Caco-2 (cell line): ENCODE measurements around the gene CARD14. TPM values are rescaled to one million over a fixed set of nuclear protein-coding genes. Genes with fewer than 3 reads are reported as not detected.

Experiments
- BruUV-seq: library from RNA; stranded (reverse); fragments of 400-500 nt; replicated peaks from 2 replicates; lab custom pipeline; 2021; lab: Mats Ljungman, UMichigan
- CTCF ChIA-PET: fragments of 300-600 bp; sonication (Branson Sonifier 250); formaldehyde crosslinking; loops from one replicate; lab custom pipeline; 2022; ENCODE audit warnings: antibody characterized with exemption; lab: Charles Lee
- POLR2A ChIA-PET: fragments of 300-600 bp; sonication (Branson Sonifier 250); formaldehyde crosslinking; loops from one replicate; lab custom pipeline; 2022; ENCODE audit warnings: antibody characterized with exemption; lab: Charles Lee
- DNase-seq, 2 experiments: peaks; one replicate each; pipeline versions ENCODE4 v3.0.0 to v3.0.0-alpha.2; 2020 to 2022
- H3K27me3 ChIP-seq: replicated peaks from 2 replicates; pipeline ENCODE4 v1.6.0; 2011; ENCODE audit warnings: low read length; ENCODE audit not compliant: control insufficient read depth, insufficient read depth
- H3K36me3 ChIP-seq: 2 replicates; pipeline ENCODE4 v1.5.1; 2011; ENCODE audit warnings: low read length; ENCODE audit not compliant: control insufficient read depth, insufficient read depth
- H3K4me1 ChIP-seq: fragments of 250-450 bp; sonication (Bioruptor Pico); 2 replicates; pipeline ENCODE4 v1.5.1; 2020; ENCODE audit warnings: mild to moderate bottlenecking
- H3K4me3 ChIP-seq: 2 replicates; pipeline ENCODE4 v1.5.1; 2011; ENCODE audit warnings: low read depth, mild to moderate bottlenecking, control low read depth, low read length
- H3K9me3 ChIP-seq: fragments of 250-450 bp; sonication (Bioruptor Pico); 2 replicates; pipeline ENCODE4 v1.5.1; 2020; ENCODE audit warnings: mild to moderate bottlenecking, moderate library complexity
- H3K27ac Mint-ChIP-seq: one replicate; pipeline ENCODE4 v1.8.0; 2022; ENCODE audit warnings: mixed read lengths; ENCODE audit not compliant: unreplicated experiment
- H3K27me3 Mint-ChIP-seq: one replicate; pipeline ENCODE4 v1.8.0; 2022; ENCODE audit warnings: mixed read lengths; ENCODE audit not compliant: insufficient read depth, unreplicated experiment
- H3K36me3 Mint-ChIP-seq: one replicate; pipeline ENCODE4 v1.8.0; 2022; ENCODE audit warnings: mild to moderate bottlenecking, mixed read lengths; ENCODE audit not compliant: insufficient read depth, unreplicated experiment
- H3K4me1 Mint-ChIP-seq: one replicate; pipeline ENCODE4 v1.8.0; 2022; ENCODE audit warnings: low read depth, mixed read lengths; ENCODE audit not compliant: unreplicated experiment
- H3K4me3 Mint-ChIP-seq: one replicate; pipeline ENCODE4 v1.8.0; 2022; ENCODE audit warnings: mild to moderate bottlenecking, moderate library complexity, mixed read lengths; ENCODE audit not compliant: unreplicated experiment
- H3K9me3 Mint-ChIP-seq: one replicate; pipeline ENCODE4 v1.8.0; 2022; ENCODE audit warnings: mixed read lengths; ENCODE audit not compliant: unreplicated experiment
- intact Hi-C: fragments of 100-400 bp; cut with micrococcal nuclease; formaldehyde crosslinking; loops from one replicate; pipeline ENCODE4 v1.10.0; 2022; ENCODE audit not compliant: unreplicated experiment
- total RNA-seq: library from RNA; stranded (reverse); gene quantifications from 2 replicates; pipeline ENCODE4 v1.2.3, GENCODE V29; 2022
- TF ChIP-seq, protein P1 (sequence below), 2 experiments: fragments of 200-600 bp in 1 of 2; IDR thresholded peaks; 1 replicate in 1 of 2; 2 replicates in 1 of 2; pipeline versions ENCODE4 v1.5.1 to v1.8.0; 2011 to 2022; ENCODE audit warnings: antibody characterized with exemption in 1 of 2, control low read depth in 1 of 2, inconsistent platforms in 1 of 2, low read depth in 1 of 2, low read length in 1 of 2, mild to moderate bottlenecking in 1 of 2, moderate library complexity in 1 of 2; ENCODE audit not compliant: insufficient read depth in 1 of 2, severe bottlenecking in 1 of 2, unreplicated experiment in 1 of 2

CARD14 gene
- total RNA-seq, 1 experiment from 2014 or later, result 1.3 TPM

- H3K4me3 Mint-ChIP-seq, result no peak overlapping the region
These were observed 19.8 kb downstream of the CARD14 start for GRCh38 chr17:80189611-80190010.

DNA sequence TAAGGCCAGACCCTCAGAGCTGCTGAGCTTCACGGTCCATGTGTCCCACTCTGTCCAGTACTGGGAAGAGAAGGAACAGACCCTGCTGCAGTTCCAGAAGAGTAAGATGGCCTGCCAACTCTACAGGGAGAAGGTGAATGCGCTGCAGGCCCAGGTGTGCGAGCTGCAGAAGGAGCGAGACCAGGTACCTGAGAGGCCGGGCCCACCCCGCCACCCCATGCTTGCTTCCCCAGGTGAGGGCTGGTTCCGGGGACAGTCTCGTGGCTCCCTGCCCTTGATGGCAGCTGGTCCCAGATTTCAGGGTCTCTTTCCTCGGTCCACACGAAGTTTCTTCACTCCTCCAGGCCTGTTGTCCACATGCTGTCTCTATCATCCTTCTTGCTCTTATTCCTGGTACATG, 20.9 kb downstream of the CARD14 start:
- Mint-ChIP-seq H3K4me3 (no peak overlapping the region), H3K4me1 (no peaks in the 10 kb centered on the region), H3K36me3 (no peaks in the 10 kb centered on the region), H3K27me3 (no peaks in the 10 kb centered on the region), H3K9me3 (no peaks in the 10 kb centered on the region), H3K27ac (no peak overlapping the region)
- no peak for DNase-seq
- no peak overlapping the region for H3K4me3 ChIP-seq
- TF ChIP-seq, protein P1, sequence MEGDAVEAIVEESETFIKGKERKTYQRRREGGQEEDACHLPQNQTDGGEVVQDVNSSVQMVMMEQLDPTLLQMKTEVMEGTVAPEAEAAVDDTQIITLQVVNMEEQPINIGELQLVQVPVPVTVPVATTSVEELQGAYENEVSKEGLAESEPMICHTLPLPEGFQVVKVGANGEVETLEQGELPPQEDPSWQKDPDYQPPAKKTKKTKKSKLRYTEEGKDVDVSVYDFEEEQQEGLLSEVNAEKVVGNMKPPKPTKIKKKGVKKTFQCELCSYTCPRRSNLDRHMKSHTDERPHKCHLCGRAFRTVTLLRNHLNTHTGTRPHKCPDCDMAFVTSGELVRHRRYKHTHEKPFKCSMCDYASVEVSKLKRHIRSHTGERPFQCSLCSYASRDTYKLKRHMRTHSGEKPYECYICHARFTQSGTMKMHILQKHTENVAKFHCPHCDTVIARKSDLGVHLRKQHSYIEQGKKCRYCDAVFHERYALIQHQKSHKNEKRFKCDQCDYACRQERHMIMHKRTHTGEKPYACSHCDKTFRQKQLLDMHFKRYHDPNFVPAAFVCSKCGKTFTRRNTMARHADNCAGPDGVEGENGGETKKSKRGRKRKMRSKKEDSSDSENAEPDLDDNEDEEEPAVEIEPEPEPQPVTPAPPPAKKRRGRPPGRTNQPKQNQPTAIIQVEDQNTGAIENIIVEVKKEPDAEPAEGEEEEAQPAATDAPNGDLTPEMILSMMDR (IDR thresholded peaks at IDR 0.05; ENCODE audit: insufficient read depth in 1 of 2, low read depth in 1 of 2, low read length in 1 of 2, severe bottlenecking in 1 of 2, unreplicated experiment in 1 of 2), result no peak
- ChIA-PET POLR2A (no interaction called here), CTCF (no interaction called here)
- H3K4me1 ChIP-seq, result no peaks in the 10 kb centered on the region
- no TSS peak for BruUV-seq
- no peaks in the 10 kb centered on the region for H3K9me3 ChIP-seq
- H3K27me3 ChIP-seq, result no peaks in the 10 kb centered on the region
- H3K36me3 ChIP-seq, result no peaks in the 10 kb centered on the region
- intact Hi-C loops, result no loop called here

More at GRCh38 chr17:80189611-80190010, 19.8 kb downstream of the CARD14 start:
- TF ChIP-seq, protein P1 (IDR thresholded peaks at IDR 0.05; ENCODE audit: insufficient read depth in 1 of 2, low read depth in 1 of 2, low read length in 1 of 2, severe bottlenecking in 1 of 2, unreplicated experiment in 1 of 2), result no peak
- Histone ChIP-seq H3K27me3 (no peaks in the 10 kb centered on the region), H3K4me1 (no peaks in the 10 kb centered on the region), H3K36me3 (no peaks in the 10 kb centered on the region), H3K4me3 (no peak overlapping the region), H3K9me3 (no peaks in the 10 kb centered on the region)
- Mint-ChIP-seq H3K4me1 (no peaks in the 10 kb centered on the region), H3K27me3 (no peaks in the 10 kb centered on the region), H3K9me3 (no peaks in the 10 kb centered on the region), H3K36me3 (no peaks in the 10 kb centered on the region), H3K27ac (no peak overlapping the region)
- DNase-seq, result no peak
- no TSS peak for BruUV-seq
- intact Hi-C loops, result no loop called here
- ChIA-PET POLR2A (no interaction called here), CTCF (no interaction called here)

GRCh38 chr17:80191192-80191591, 21.4 kb downstream of the CARD14 start:
- TF ChIP-seq, protein P1 (IDR thresholded peaks at IDR 0.05; ENCODE audit: insufficient read depth in 1 of 2, low read depth in 1 of 2, low read length in 1 of 2, severe bottlenecking in 1 of 2, unreplicated experiment in 1 of 2), result no peak

More at GRCh38 chr17:80191192-80191591, 21.4 kb downstream of the CARD14 start:
- H3K36me3 ChIP-seq, result no peaks in the 10 kb centered on the region
- BruUV-seq, result no TSS peak
- H3K4me1 ChIP-seq, result no peaks in the 10 kb centered on the region
- POLR2A ChIA-PET, result no interaction called here
- no peak overlapping the region for H3K27ac Mint-ChIP-seq
- no peaks in the 10 kb centered on the region for H3K27me3 ChIP-seq
- H3K4me1 Mint-ChIP-seq, result no peaks in the 10 kb centered on the region
- H3K4me3 Mint-ChIP-seq, result no peak overlapping the region
- no peak for DNase-seq
- CTCF ChIA-PET, result no interaction called here
- intact Hi-C loops, result no loop called here
- H3K9me3 Mint-ChIP-seq, result no peaks in the 10 kb centered on the region
- no peaks in the 10 kb centered on the region for H3K36me3 Mint-ChIP-seq
- H3K27me3 Mint-ChIP-seq, result no peaks in the 10 kb centered on the region
- H3K9me3 ChIP-seq, result no peaks in the 10 kb centered on the region
- no peak overlapping the region for H3K4me3 ChIP-seq
